Endodermal cell (in vitro differentiated cells): ENCODE measurements around the gene TEKTIP1. TPM values are rescaled to one million over a fixed set of nuclear protein-coding genes. Genes with fewer than 3 reads are reported as not detected.

Source experiments
- DNase-seq: peaks from one replicate; pipeline ENCODE4 v3.0.0-alpha.2; 2017
- H3K27ac ChIP-seq: 2 replicates; pipeline ENCODE4 v1.5.1; 2013; ENCODE audit warnings: mild to moderate bottlenecking, low read depth, low read length, moderate library complexity
- H3K27me3 ChIP-seq: 2 replicates; pipeline ENCODE4 v1.6.1; 2013; ENCODE audit warnings: mild to moderate bottlenecking, low read length, moderate library complexity; ENCODE audit not compliant: insufficient read depth, control insufficient read depth, poor library complexity, severe bottlenecking
- H3K36me3 ChIP-seq: 2 replicates; pipeline ENCODE4 v1.7.0; 2013; ENCODE audit warnings: mild to moderate bottlenecking, low read length, moderate library complexity; ENCODE audit not compliant: control insufficient read depth, insufficient read depth
- H3K4me1 ChIP-seq: one replicate; pipeline ENCODE4 v1.7.0; 2013; ENCODE audit warnings: low read length; ENCODE audit not compliant: control insufficient read depth, insufficient read depth
- H3K4me3 ChIP-seq: 2 replicates; pipeline ENCODE4 v1.5.1; 2013; ENCODE audit warnings: mild to moderate bottlenecking, low read length, moderate library complexity
- H3K9ac ChIP-seq: 2 replicates; pipeline ENCODE4 v1.6.1; 2013; ENCODE audit warnings: mild to moderate bottlenecking, low read length, moderate library complexity; ENCODE audit not compliant: poor library complexity, severe bottlenecking; ENCODE audit errors: extremely low read depth
- H3K9me3 ChIP-seq: 2 replicates; pipeline ENCODE4 v1.6.1; 2013; ENCODE audit warnings: mild to moderate bottlenecking, low read length, moderate library complexity; ENCODE audit not compliant: control insufficient read depth
- H3K27ac Mint-ChIP-seq: 2 replicates; pipeline ENCODE4 v1.8.0; 2020; ENCODE audit warnings: mixed read lengths
- H3K27me3 Mint-ChIP-seq: 2 replicates; pipeline ENCODE4 v1.8.0; 2021; ENCODE audit warnings: mild to moderate bottlenecking, mixed read lengths; ENCODE audit not compliant: insufficient read depth
- H3K36me3 Mint-ChIP-seq: 2 replicates; pipeline ENCODE4 v1.8.0; 2020; ENCODE audit warnings: low read depth, mixed read lengths
- H3K4me1 Mint-ChIP-seq: 2 replicates; pipeline ENCODE4 v1.8.0; 2020; ENCODE audit warnings: mixed read lengths
- H3K4me3 Mint-ChIP-seq: 2 replicates; pipeline ENCODE4 v1.8.0; 2020; ENCODE audit warnings: mild to moderate bottlenecking, moderate library complexity, mixed read lengths
- H3K9me3 Mint-ChIP-seq: 2 replicates; pipeline ENCODE4 v1.8.0; 2020; ENCODE audit warnings: mild to moderate bottlenecking, mixed read lengths
- CTCF ChIP-seq: fragments of 200-600 bp; sonication (generic); conservative IDR thresholded peaks from 2 replicates; pipeline ENCODE4 v1.5.0; 2021; ENCODE audit warnings: antibody characterized with exemption, mild to moderate bottlenecking
- WGBS, 2 experiments: methylation state at CpG; one replicate each; pipeline versions ENCODE4 v1.1.5 to v1.1.7; 2013; ENCODE audit warnings: missing lambda C conversion rate in 2 of 2, mixed read lengths in 1 of 2; ENCODE audit not compliant: insufficient coverage in 1 of 2, insufficient read length in 1 of 2; 5-methylcytosine and 5-hydroxymethylcytosine counted together
- total RNA-seq, 2 donors: library from RNA; stranded (reverse); fragmentation: NEBNext Ultra II Directional in 1 of 2; extraction: Animal tissue kit (Norgen Biotek cat#: 25700) in 1 of 2; gene quantifications; 2 replicates in 1 of 2; 3 replicates in 1 of 2; pipeline ENCODE4 v1.2.1, GENCODE V29; 2021

The TEKTIP1 gene
- total RNA-seq, 2 donors from 2014 or later = 4.6 to 5.7 TPM

DNA sequence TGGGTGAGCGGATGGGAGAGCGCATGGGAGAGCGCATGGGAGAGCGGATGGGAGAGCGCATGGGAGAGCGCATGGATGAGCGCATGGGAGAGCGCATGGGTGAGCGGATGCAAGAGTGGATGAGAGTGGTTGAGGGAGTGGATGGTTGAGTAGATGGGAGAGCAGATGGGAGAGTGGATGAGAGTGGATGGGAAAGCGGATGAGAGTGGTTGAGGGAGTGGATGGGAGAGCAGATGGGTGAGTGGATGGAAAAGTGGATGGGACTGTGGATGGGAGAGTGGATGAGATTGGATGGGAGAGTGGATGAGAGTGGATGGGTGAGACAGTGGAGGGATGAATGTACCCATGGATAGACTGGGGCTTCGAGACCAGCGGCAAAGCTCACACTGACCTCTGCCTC lies 8.6 kb upstream of the TEKTIP1 start:
- no peaks in the 10 kb centered on the region for H3K9me3 ChIP-seq
- no peaks in the 10 kb centered on the region for H3K27me3 Mint-ChIP-seq

DNA sequence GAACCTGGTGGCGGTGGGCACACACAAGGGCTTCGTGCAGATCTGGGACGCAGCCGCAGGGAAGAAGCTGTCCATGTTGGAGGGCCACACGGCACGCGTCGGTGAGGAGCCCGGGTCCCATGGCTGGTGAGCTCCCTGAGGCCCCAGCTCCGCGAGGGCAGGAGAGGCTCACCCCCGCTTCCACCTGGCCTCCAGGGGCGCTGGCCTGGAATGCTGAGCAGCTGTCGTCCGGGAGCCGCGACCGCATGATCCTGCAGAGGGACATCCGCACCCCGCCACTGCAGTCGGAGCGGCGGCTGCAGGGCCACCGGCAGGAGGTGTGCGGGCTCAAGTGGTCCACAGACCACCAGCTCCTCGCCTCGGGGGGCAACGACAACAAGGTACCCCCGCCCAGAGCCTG lies 7.3 kb upstream of the TEKTIP1 start:
- TF ChIP-seq CTCF = no peak
- Histone ChIP-seq H3K9ac (no peak overlapping the region), H3K9me3 (no peaks in the 10 kb centered on the region), H3K4me1 (no peaks in the 10 kb centered on the region), H3K36me3 (peaks cover 35% of the 10 kb centered on the region), H3K4me3 (no peak overlapping the region), H3K27ac (no peak overlapping the region), H3K27me3 (no peaks in the 10 kb centered on the region)
- 94 to 100% methylated on average over 16 to 29 of the region's 29 CpGs for WGBS, 2 experiments
- Mint-ChIP-seq H3K36me3 (peaks cover 40% of the 10 kb centered on the region), H3K4me1 (no peaks in the 10 kb centered on the region), H3K9me3 (no peaks in the 10 kb centered on the region), H3K27me3 (no peaks in the 10 kb centered on the region), H3K4me3 (no peak overlapping the region), H3K27ac (no peak overlapping the region)
- DNase-seq = no peak

More for the DNA sequence above, 8.6 kb upstream of the TEKTIP1 start:
- no peaks in the 10 kb centered on the region for H3K9me3 Mint-ChIP-seq
- no peak overlapping the region for H3K4me3 ChIP-seq
- no peak overlapping the region for H3K9ac ChIP-seq
- TF ChIP-seq CTCF = no peak
- H3K27me3 ChIP-seq = no peaks in the 10 kb centered on the region
- H3K27ac Mint-ChIP-seq = no peak overlapping the region
- H3K36me3 ChIP-seq = peaks cover 27% of the 10 kb centered on the region
- no peak overlapping the region for H3K27ac ChIP-seq
- H3K4me3 Mint-ChIP-seq = no peak overlapping the region
- no peaks in the 10 kb centered on the region for H3K4me1 Mint-ChIP-seq
- DNase-seq = no peak
- peaks cover 34% of the 10 kb centered on the region for H3K36me3 Mint-ChIP-seq
- no peaks in the 10 kb centered on the region for H3K4me1 ChIP-seq
- 97% methylated on average over 12 of the region's 12 CpGs for WGBS, 2 experiments

GRCh38 chr19:3532154-3532786 lies 6.7 kb upstream of the TEKTIP1 start:
- no peaks in the 10 kb centered on the region for H3K9me3 ChIP-seq
- no peak for DNase-seq

More at GRCh38 chr19:3532154-3532786, 6.7 kb upstream of the TEKTIP1 start:
- Mint-ChIP-seq H3K27me3 (no peaks in the 10 kb centered on the region), H3K4me1 (no peaks in the 10 kb centered on the region), H3K9me3 (no peaks in the 10 kb centered on the region), H3K36me3 (peaks cover 35% of the 10 kb centered on the region), H3K4me3 (no peak overlapping the region), H3K27ac (no peak overlapping the region)
- Histone ChIP-seq H3K4me1 (no peaks in the 10 kb centered on the region), H3K4me3 (no peak overlapping the region), H3K36me3 (peaks cover 29% of the 10 kb centered on the region), H3K27me3 (no peaks in the 10 kb centered on the region), H3K27ac (no peak overlapping the region), H3K9ac (no peak overlapping the region)
- TF ChIP-seq CTCF = no peak
- WGBS, 2 experiments = 97% methylated on average over 22 to 33 of the region's 33 CpGs
